Measurements from ENCODE around the gene EPB41L4B.

DNA sequence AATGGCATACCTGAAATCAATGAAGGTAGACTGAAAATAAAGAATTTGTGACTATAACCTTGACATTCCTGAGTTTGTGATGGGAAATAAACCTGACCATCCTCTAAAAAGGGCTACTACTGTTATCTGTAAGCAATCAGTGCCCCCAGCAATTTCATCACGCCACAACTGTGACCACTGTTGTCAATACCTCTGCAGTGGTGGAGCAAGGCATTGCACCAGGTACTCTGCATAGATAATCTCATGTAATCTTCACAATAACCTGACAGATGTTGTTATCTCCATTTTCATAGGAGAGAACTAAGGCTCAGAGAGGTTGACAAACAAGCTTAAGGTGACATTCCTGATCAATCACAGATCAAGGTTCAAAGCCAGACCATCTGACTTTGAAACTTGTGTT is 115.3 kb downstream of the EPB41L4B start:
- TF ChIP-seq, protein P1, sequence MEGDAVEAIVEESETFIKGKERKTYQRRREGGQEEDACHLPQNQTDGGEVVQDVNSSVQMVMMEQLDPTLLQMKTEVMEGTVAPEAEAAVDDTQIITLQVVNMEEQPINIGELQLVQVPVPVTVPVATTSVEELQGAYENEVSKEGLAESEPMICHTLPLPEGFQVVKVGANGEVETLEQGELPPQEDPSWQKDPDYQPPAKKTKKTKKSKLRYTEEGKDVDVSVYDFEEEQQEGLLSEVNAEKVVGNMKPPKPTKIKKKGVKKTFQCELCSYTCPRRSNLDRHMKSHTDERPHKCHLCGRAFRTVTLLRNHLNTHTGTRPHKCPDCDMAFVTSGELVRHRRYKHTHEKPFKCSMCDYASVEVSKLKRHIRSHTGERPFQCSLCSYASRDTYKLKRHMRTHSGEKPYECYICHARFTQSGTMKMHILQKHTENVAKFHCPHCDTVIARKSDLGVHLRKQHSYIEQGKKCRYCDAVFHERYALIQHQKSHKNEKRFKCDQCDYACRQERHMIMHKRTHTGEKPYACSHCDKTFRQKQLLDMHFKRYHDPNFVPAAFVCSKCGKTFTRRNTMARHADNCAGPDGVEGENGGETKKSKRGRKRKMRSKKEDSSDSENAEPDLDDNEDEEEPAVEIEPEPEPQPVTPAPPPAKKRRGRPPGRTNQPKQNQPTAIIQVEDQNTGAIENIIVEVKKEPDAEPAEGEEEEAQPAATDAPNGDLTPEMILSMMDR (IDR thresholded peaks at IDR 0.05), result no peak
- TF ChIP-seq POLR2A (IDR thresholded peaks at IDR 0.05), result no peak
